HG03439 (cell line): ENCODE measurements around the gene SENP2.
"Not testable (repeated sequence)": the region's sequence is repeated elsewhere in the genome, so short reads cannot be mapped to it uniquely, and the experiment has no call there.

Experiments used
- ATAC-seq: cut with Tn5 transposase; IDR thresholded peaks from one replicate; pipeline ENCODE4 v1.9.1; 2021; ENCODE audit warnings: mild to moderate bottlenecking, moderate library complexity; ENCODE audit not compliant: unreplicated experiment

The SENP2 gene

DNA sequence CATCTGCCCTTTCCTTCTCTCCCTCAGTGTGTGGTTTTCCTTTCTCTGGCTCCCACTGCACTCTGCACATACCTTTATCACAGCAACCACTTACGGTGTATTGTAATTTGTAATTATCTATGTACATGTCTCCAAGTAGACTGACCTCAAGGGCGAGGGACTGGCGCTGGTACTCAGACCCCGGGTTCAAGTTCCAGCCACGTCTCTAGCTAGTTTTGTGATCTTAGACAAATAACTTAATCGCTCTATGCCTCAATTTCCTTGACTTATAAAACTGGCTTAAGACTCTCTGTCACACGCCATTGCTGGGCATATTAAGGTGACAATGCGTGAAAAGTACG lies 607 bp upstream of the SENP2 start:
- no peak for ATAC-seq

GRCh38 chr3:185586686-185587039 lies 568 bp downstream of the SENP2 start:
- ATAC-seq: no peak

- no peak for ATAC-seq
These were observed 8.0 kb downstream of the SENP2 start for GRCh38 chr3:185594073-185594472.

- ATAC-seq: no peak
These were observed 9.4 kb downstream of the SENP2 start for GRCh38 chr3:185595526-185595925.

- ATAC-seq: no peak
These were observed 19.5 kb downstream of the SENP2 start for GRCh38 chr3:185605566-185605965.

DNA sequence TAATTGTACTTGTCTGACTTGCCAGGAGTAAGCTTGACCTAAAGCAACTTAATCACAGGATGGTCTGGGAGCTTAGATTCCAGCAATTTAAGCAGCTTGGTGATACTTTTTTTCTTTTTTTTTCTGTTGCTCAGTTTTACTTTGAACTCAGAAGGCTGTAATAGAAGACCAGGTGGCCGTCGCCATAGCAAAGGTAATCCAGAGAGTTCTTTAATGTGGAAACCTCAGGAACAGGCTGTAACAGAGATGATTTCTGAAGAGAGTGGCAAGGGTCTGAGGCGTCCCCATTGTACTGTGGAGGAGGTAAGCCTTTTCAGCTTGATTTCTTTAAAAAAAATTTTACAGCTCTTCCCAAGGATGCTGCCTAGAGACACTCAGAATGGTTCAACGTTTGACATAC lies 20.1 kb downstream of the SENP2 start:
- ATAC-seq: no peak

GRCh38 chr3:185613016-185613415 lies 26.9 kb downstream of the SENP2 start:
- no peak for ATAC-seq

GRCh38 chr3:185623939-185624665 lies 38.0 kb downstream of the SENP2 start:
- ATAC-seq: no peak

GRCh38 chr3:185625784-185626183 lies 39.7 kb downstream of the SENP2 start:
- no peak for ATAC-seq

- ATAC-seq: no peak
These were observed 43.6 kb downstream of the SENP2 start for GRCh38 chr3:185629554-185630181.

- no peak for ATAC-seq
These were observed 44.1 kb downstream of the SENP2 start for GRCh38 chr3:185630182-185630622.

GRCh38 chr3:185631108-185631507 lies 45.0 kb downstream of the SENP2 start:
- ATAC-seq: no peak

GRCh38 chr3:185631508-185632206 lies 45.6 kb downstream of the SENP2 start:
- no peak for ATAC-seq

DNA sequence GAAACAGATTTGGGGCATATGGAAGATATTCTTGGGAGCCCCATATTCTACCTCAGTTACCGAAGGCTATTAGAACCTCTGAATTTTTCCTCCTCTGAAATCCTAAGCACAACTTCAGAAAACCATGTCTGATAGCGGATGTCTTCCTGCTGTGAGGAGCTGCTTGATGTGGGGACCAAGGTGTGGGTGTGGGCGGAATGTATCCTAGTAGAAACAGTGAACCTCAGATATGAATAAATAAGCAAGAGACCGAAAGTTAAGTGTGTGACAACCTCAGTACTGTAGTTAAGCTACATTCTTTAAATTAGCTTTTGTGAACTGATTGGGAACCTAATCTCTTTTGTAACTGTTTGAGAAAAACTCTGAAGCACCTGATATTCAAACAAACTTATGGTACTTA lies 46.9 kb downstream of the SENP2 start:
- ATAC-seq: no peak

DNA sequence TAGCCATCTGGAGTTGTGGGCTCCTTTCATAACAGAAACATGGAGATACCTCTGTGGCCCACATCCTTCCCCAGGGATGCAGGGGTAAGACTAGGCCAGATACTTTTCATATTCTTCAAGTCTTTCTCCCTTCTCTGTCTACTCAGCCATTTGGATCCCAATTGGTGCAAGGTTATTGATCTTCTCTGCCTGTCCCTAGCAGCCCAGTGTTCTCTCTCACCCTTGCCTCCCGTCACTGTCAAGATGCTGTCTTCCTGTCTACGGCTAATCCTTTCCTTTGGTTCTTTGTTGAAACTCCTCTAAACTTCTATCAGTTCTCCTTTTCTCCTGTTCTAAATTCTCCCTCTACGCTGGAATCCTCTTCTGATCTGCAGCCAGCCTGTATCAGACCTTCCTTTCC lies 51.3 kb downstream of the SENP2 start:
- no peak for ATAC-seq

- ATAC-seq: not testable (repeated sequence)
These were observed 52.6 kb downstream of the SENP2 start for GRCh38 chr3:185638651-185639050.

DNA sequence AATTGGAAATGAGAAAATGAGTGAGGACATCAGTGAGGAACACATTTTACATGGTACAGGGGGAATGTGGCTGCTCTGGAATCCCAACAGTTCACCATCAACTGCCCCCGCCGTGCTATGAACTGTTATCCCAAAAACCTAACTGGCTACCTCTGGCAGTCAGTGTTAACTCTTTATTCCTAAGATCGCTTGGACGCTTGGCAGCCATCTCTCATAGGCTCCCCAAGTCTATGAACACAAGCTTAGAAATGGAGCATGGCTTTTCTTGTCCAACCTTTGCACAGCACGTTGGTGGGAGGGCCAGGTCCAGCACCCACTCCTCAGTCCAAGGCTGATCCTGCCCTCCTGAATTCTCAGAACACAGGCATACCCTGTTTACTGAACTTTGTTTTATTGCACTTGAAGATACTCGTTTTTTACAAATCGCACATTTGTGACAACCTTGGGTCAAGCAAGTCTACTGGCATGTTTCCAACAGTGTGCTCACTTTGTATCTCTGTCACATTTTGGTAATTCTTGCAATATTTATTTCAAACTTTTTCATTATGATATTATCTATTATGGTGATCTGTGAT lies 53.6 kb downstream of the SENP2 start:
- ATAC-seq: no peak

DNA sequence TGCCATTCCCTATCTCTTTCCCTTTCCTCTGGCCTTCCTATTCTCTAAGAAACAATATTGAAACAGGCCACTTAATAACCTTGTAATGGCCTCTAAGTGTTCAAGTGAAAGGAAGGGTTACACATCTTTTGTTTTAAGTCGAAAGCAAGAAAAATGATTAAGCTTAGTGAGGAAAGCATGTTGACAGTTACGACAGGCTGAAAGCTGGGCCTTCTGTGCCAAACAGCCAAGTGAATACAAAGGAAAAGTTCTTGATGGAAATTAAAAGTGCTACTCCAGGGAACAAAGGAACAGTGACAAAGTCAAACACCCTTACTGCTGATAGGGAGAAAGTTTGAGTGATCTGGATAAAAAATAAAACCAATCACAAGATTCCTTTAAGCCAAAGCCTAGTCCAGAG lies 54.2 kb downstream of the SENP2 start:
- no peak for ATAC-seq

DNA sequence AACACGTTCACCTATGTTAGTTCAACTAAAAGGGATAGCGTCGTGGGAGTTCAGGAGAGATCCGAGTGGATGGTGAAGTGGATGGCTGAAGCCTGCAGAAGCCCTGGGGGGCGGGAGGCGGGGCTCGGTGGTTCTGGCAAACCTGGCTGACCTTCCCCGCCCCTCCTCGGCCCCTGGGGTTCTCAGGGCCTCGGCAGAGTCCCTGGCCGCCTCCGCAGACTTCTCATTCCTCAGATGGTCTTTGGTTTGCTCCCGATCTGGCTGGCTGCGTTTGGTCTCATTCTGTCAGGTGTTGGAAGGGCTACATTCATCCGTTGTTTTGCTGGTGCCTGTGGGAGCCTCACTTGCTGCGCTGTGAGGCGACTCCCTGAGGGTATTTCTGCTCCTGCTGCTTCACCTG lies 59.1 kb downstream of the SENP2 start:
- not testable (repeated sequence) for ATAC-seq

DNA sequence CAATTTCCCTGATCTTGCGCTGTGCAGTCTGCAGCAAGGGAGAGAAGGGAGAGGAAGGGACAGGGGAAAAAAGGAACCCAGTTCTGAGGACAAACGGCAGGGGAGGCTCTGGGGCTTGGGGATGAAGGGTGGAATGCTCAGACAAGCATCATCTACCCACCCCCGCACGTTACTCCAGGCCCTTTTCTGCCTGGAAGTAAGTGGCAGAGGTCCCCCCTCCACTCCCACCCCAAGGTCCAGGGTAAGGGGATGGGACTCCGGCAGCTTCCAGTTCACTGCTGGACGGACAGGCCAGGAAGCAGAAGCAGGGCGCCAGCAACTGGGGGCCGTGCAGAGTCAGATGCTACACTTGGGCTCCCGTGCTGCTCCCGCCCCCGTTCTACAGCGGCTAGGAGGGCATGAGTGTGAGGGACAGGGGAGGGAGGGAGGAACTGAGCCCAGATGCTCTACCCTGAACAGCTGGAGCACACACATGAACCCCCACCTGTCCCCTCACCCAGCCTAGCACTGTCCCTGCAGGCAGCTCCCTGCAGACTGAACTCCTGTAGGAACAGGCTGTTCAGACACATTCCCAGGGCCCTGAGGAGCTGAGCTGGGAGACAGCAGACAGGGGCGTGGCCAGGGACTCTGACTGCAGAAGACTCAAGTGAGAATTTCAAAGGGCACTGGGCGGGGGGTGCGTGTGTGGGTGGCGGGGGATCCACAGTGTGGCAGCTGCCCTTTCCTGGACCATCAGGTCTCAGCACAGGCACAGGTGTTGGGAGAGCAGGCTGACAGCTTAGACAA lies 59.7 kb downstream of the SENP2 start:
- ATAC-seq: no peak
